GM20431 (cell line): ENCODE data around the gene SCN8A.
"Not testable (repeated sequence)": the region's sequence is repeated elsewhere in the genome, so short reads cannot be mapped to it uniquely, and the experiment has no call there.

Source experiments
- in situ Hi-C: fragments of 300-500 bp; cut with MseI, MboI; formaldehyde crosslinking; loops from one replicate; pipeline ENCODE4 v1.15.0; 2020; ENCODE audit warnings: low sequenced_read_pairs; ENCODE audit not compliant: unreplicated experiment

Gene SCN8A

GRCh38 chr12:51752234-51752889 lies 161.3 kb downstream of the SCN8A start:
- in situ Hi-C loops, result no loop called here

GRCh38 chr12:51753980-51754675 lies 163.1 kb downstream of the SCN8A start:
- in situ Hi-C loops, result no loop called here

GRCh38 chr12:51755251-51755650 lies 164.2 kb downstream of the SCN8A start:
- in situ Hi-C loops, result no loop called here

GRCh38 chr12:51759175-51759574 lies 168.1 kb downstream of the SCN8A start:
- in situ Hi-C loops, result no loop called here

- in situ Hi-C loops, result no loop called here
Observed at GRCh38 chr12:51759695-51760094, 168.7 kb downstream of the SCN8A start.

- in situ Hi-C loops, result no loop called here
Observed at GRCh38 chr12:51760231-51760630, 169.2 kb downstream of the SCN8A start.

GRCh38 chr12:51763743-51764142 lies 172.7 kb downstream of the SCN8A start:
- in situ Hi-C loops, result no loop called here

- in situ Hi-C loops, result no loop called here
Observed at GRCh38 chr12:51766067-51766676, 175.1 kb downstream of the SCN8A start.

GRCh38 chr12:51771008-51771407 lies 180.0 kb downstream of the SCN8A start:
- in situ Hi-C loops, result no loop called here

- in situ Hi-C loops, result no loop called here
Observed at GRCh38 chr12:51773145-51773869, 182.3 kb downstream of the SCN8A start.

GRCh38 chr12:51774933-51775332 lies 183.9 kb downstream of the SCN8A start:
- in situ Hi-C loops, result no loop called here

GRCh38 chr12:51777457-51777856 lies 186.4 kb downstream of the SCN8A start:
- in situ Hi-C loops, result no loop called here

GRCh38 chr12:51777973-51778372 lies 186.9 kb downstream of the SCN8A start:
- in situ Hi-C loops, result no loop called here

GRCh38 chr12:51779876-51780275 lies 188.8 kb downstream of the SCN8A start:
- in situ Hi-C loops, result no loop called here

GRCh38 chr12:51784688-51785087 lies 193.7 kb downstream of the SCN8A start:
- in situ Hi-C loops, result no loop called here

GRCh38 chr12:51785906-51786305 lies 194.9 kb downstream of the SCN8A start:
- in situ Hi-C loops, result no loop called here

GRCh38 chr12:51788876-51789275 lies 197.8 kb downstream of the SCN8A start:
- in situ Hi-C loops, result no loop called here

- in situ Hi-C loops, result no loop called here
Observed at GRCh38 chr12:51792417-51792816, 201.4 kb downstream of the SCN8A start.

- in situ Hi-C loops, result no loop called here
Observed at GRCh38 chr12:51793201-51793600, 202.2 kb downstream of the SCN8A start.

- in situ Hi-C loops, result no loop called here
Observed at GRCh38 chr12:51797301-51797700, 206.3 kb downstream of the SCN8A start.

GRCh38 chr12:51798051-51798450 lies 207.0 kb downstream of the SCN8A start:
- in situ Hi-C loops, result not testable (repeated sequence)
